Sigmoid colon (tissue), 7 donors: Measurements from ENCODE around the gene POM121L2. TPM values are rescaled to one million over a fixed set of nuclear protein-coding genes. Genes with fewer than 3 reads are reported as not detected.
A peak's percentile ranks its signal among the peaks of the same experiment; 100 is the strongest.

Experiments
- DNase-seq: peaks from one replicate; pipeline ENCODE4 v3.0.0-alpha.2; 2019
- H3K27ac ChIP-seq, 4 donors: fragments of 200-600 bp; sonication (generic); one replicate each; pipeline ENCODE4 v1.5.1; 2016 to 2019; ENCODE audit warnings: mild to moderate bottlenecking in 1 of 4
- H3K27me3 ChIP-seq, 3 donors: fragments of 200-600 bp; sonication (generic); one replicate each; pipeline ENCODE4 v1.5.1; 2019; ENCODE audit warnings: mild to moderate bottlenecking in 1 of 3
- H3K36me3 ChIP-seq, 4 donors: fragments of 200-600 bp; sonication (generic); one replicate each; pipeline ENCODE4 v1.5.1; 2016 to 2019
- H3K4me1 ChIP-seq, 4 donors: fragments of 200-600 bp; sonication (generic); one replicate each; pipeline ENCODE4 v1.5.1; 2017 to 2019
- H3K4me3 ChIP-seq, 4 donors: fragments of 200-600 bp; sonication (generic); one replicate each; pipeline ENCODE4 v1.5.1; 2017 to 2019; ENCODE audit warnings: mild to moderate bottlenecking in 2 of 4, moderate library complexity in 1 of 4
- H3K9me3 ChIP-seq, 4 donors: fragments of 200-600 bp in 3 of 4; sonication (generic) in 3 of 4; one replicate each; pipeline versions ENCODE4 v1.5.1 to v1.6.1; 2013 to 2019
- EP300 ChIP-seq, 4 donors: sonication (generic); formaldehyde crosslinking; IDR thresholded peaks; one replicate each; pipeline ENCODE4 v1.6.1; 2017; ENCODE audit warnings: antibody characterized with exemption in 4 of 4
- POLR2A ChIP-seq, 2 donors: fragments of 450-650 bp; IDR thresholded peaks; one replicate each; pipeline ENCODE4 v1.6.1; 2016; ENCODE audit warnings: antibody characterized with exemption in 2 of 2, mild to moderate bottlenecking in 2 of 2, moderate library complexity in 2 of 2
- POLR2AphosphoS5 ChIP-seq, 4 donors: sonication (generic); formaldehyde crosslinking; IDR thresholded peaks; one replicate each; pipeline ENCODE4 v1.6.1; 2017; ENCODE audit warnings: antibody characterized with exemption in 4 of 4
- WGBS, 2 donors: extraction: QIAGEN DNeasy Blood & Tissue Kit; methylation state at CpG; one replicate each; pipeline ENCODE4 v1.1.7; 2013; 5-methylcytosine and 5-hydroxymethylcytosine counted together
- intact Hi-C: fragments of 100-400 bp; cut with DNase I; formaldehyde crosslinking; loops from one replicate; pipeline ENCODE4 v1.15.1; 2023
- polyA plus RNA-seq, 3 donors: library from polyadenylated mRNA; stranded (reverse); fragments of 200-250 nt; gene quantifications; one replicate each; pipeline ENCODE4 v1.2.3, GENCODE V29; 2013
- total RNA-seq, 4 donors: library from RNA; depleted of rRNA; stranded (reverse); fragments of >200 nt; gene quantifications; one replicate each; pipeline ENCODE4 v1.1.0, GENCODE V29; 2016
- TF ChIP-seq, protein P1 (sequence below), 4 experiments: fragments of 450-650 bp in 3 of 4; fragments of 200-600 bp in 1 of 4; IDR thresholded peaks; one replicate each; pipeline ENCODE4 v1.5.1; 2016 to 2019; ENCODE audit warnings: antibody characterized with exemption in 4 of 4, mild to moderate bottlenecking in 3 of 4, moderate library complexity in 2 of 4
- donor health status: healthy with polysubstance abuse.
- donor health status: Bipolar disorder and iron deficiency.
- donor health status: healthy.

Gene POM121L2
- total RNA-seq, result not detected
- polyA plus RNA-seq, result not detected

DNA sequence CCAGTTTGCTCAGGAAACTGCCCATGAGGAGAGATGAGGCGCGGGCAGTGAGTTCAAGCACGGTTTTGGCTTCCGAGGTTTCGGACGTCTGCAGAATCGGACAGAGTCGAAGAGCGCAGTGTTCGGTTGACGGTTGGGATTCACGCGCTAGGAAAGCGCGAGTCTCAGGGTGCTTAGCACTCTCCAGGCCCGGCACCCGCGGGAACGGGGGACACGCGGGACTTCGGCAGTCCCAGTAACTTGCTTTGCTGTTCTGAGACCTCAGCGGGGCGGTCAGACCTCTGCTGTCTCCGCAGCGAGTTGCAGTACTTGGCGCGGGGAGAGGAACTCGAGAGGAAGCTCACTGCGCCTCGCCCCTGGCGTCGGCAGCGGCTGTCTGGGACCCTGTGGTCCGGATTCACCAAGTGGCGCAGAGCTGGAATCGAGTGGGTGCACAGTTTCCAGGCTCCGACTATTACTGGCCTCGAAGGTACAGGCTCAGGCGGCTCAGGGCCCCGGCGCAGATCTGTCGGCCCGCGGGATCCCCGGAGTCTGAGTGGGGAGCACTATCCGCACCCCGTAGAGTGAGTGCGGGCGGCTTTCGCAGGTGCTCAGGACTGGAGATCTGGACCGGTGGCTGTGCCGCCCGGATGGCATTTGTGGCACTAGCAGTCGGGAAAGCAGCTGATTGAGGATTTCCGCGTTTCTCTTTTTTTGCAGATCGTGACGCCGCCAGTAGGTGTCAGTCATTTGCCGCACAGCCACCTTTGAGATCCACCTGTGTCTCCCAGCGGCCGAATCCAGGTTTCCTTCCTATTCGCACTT is at the start of gene POM121L2:
POM121L2 (minus strand) TSS at position 128 of the 804 bp plus-strand sequence; CDS start at position 25, 103 bp downstream.
- Histone ChIP-seq H3K4me3 (peak within 1 kb of the TSS; percentile 5 to 50 (median 36)), H3K27ac (no peak within 1 kb of the TSS), H3K36me3 (no peaks in the 10 kb centered on the region), H3K4me1 (peaks cover 0 to 14% (median 11%) of the 10 kb centered on the region in 4 donors), H3K27me3 (peaks cover 13 to 65% (median 41%) of the 10 kb centered on the region in 3 donors), H3K9me3 (no peaks in the 10 kb centered on the region)
- WGBS, 2 donors, result 1% methylated on average over 64 of the region's 64 CpGs
- DNase-seq, result no peak
- intact Hi-C loops, result no loop called here
- TF ChIP-seq, protein P1, sequence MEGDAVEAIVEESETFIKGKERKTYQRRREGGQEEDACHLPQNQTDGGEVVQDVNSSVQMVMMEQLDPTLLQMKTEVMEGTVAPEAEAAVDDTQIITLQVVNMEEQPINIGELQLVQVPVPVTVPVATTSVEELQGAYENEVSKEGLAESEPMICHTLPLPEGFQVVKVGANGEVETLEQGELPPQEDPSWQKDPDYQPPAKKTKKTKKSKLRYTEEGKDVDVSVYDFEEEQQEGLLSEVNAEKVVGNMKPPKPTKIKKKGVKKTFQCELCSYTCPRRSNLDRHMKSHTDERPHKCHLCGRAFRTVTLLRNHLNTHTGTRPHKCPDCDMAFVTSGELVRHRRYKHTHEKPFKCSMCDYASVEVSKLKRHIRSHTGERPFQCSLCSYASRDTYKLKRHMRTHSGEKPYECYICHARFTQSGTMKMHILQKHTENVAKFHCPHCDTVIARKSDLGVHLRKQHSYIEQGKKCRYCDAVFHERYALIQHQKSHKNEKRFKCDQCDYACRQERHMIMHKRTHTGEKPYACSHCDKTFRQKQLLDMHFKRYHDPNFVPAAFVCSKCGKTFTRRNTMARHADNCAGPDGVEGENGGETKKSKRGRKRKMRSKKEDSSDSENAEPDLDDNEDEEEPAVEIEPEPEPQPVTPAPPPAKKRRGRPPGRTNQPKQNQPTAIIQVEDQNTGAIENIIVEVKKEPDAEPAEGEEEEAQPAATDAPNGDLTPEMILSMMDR (IDR thresholded peaks at IDR 0.05), result peak in 2 of 4 experiments; percentile 30
- no peak for TF ChIP-seq POLR2AphosphoS5 (IDR thresholded peaks at IDR 0.05)
- no peak for TF ChIP-seq POLR2A (IDR thresholded peaks at IDR 0.05)

DNA sequence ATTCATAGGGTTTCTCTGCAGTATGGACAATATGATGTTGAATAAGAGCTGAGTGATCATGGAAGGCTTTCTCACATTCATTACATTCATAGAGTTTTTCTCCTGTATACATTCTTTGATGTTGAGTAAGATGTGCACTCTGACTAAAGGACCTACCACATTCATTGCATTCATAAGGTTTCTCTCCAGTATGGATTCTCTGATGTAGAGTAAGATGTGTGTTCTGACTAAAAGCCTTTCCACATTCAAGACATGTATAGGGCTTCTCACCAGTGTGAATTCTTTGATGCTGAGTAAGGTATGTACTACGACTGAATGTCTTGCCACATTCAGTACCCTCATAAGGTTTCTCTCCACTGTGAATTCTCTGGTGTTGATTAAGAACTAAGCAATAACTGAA is 47.2 kb upstream of the POM121L2 start:
- WGBS, 2 donors, result 90 to 91% methylated on average over 1 of the region's 1 CpG
- no peak overlapping the region for H3K4me3 ChIP-seq
- peaks cover 0 to 28% (median 14%) of the 10 kb centered on the region in 4 donors for H3K9me3 ChIP-seq
- H3K27me3 ChIP-seq, result no peaks in the 10 kb centered on the region
- H3K36me3 ChIP-seq, result peaks cover 0 to 51% (median 19%) of the 10 kb centered on the region in 4 donors
- H3K4me1 ChIP-seq, result no peaks in the 10 kb centered on the region
- intact Hi-C loops, result no loop called here
- TF ChIP-seq POLR2AphosphoS5 (IDR thresholded peaks at IDR 0.05), result no peak
- no peak for TF ChIP-seq EP300 (IDR thresholded peaks at IDR 0.05)
- TF ChIP-seq, protein P1 (IDR thresholded peaks at IDR 0.05), result no peak
- TF ChIP-seq POLR2A (IDR thresholded peaks at IDR 0.05), result no peak
- no peak overlapping the region for H3K27ac ChIP-seq
- no peak for DNase-seq

DNA sequence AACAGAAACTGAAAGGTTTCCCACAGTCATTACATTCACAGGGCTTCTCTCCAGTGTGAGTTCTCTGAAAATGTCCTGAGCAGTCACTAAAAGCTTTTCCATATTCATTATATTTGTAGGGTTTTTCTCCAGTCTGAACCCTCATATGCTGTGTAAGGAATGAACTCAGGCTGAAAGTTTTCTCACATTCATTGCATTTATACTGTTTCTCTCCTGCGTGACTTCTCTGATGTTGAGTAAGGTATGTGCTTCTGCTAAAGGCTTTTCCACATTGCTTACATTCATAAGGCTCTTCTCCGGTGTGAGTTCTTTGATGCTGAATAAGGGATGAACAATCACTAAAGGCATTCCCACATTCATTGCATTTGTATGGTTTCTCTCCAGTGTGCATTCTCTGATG is 46.7 kb upstream of the POM121L2 start:
- no peak for DNase-seq
- peaks cover 0 to 28% (median 14%) of the 10 kb centered on the region in 4 donors for H3K9me3 ChIP-seq
- TF ChIP-seq POLR2AphosphoS5 (IDR thresholded peaks at IDR 0.05), result no peak
- TF ChIP-seq, protein P1 (IDR thresholded peaks at IDR 0.05), result no peak
- TF ChIP-seq EP300 (IDR thresholded peaks at IDR 0.05), result no peak
- TF ChIP-seq POLR2A (IDR thresholded peaks at IDR 0.05), result no peak
- no peaks in the 10 kb centered on the region for H3K27me3 ChIP-seq
- WGBS, 2 donors, result 98 to 99% methylated on average over 2 of the region's 2 CpGs
- intact Hi-C loops, result no loop called here
- no peak overlapping the region for H3K27ac ChIP-seq
- H3K36me3 ChIP-seq, result peaks cover 0 to 51% (median 19%) of the 10 kb centered on the region in 4 donors
- no peaks in the 10 kb centered on the region for H3K4me1 ChIP-seq
- no peak overlapping the region for H3K4me3 ChIP-seq

DNA sequence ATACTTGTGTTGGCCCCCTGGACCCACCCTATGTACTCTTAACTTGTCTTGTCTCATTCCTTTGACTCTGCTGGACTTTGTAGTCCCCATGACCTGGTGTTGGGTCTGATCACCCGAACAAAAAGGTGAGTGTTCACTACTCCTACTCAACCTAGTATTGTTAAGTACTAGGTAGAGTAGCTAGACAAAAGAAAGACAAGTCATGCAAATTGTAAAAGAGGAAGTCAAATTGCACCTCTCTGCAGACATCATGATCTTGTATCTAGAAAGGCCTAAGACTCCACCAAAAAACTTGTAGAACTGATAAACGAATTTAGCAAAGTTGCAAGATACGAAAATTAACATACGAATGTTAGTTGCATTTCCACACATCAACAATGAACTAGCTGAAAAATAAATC is 40.8 kb upstream of the POM121L2 start:
- DNase-seq, result no peak
- H3K4me3 ChIP-seq, result no peak overlapping the region
- peaks cover 0 to 8% (median 1%) of the 10 kb centered on the region in 4 donors for H3K9me3 ChIP-seq
- H3K27me3 ChIP-seq, result no peaks in the 10 kb centered on the region
- 92% methylated on average over 4 of the region's 4 CpGs for WGBS, 2 donors
- intact Hi-C loops, result no loop called here
- H3K36me3 ChIP-seq, result no peaks in the 10 kb centered on the region
- no peak overlapping the region for H3K27ac ChIP-seq
- no peaks in the 10 kb centered on the region for H3K4me1 ChIP-seq
- TF ChIP-seq, protein P1 (IDR thresholded peaks at IDR 0.05), result no peak
- TF ChIP-seq EP300 (IDR thresholded peaks at IDR 0.05), result no peak
